Endodermal cell (in vitro differentiated cells): Measurements from ENCODE around the gene TMEM86B. TPM values are rescaled to one million over a fixed set of nuclear protein-coding genes. Genes with fewer than 3 reads are reported as not detected.

Experiments used
- DNase-seq: peaks from one replicate; pipeline ENCODE4 v3.0.0-alpha.2; 2017
- H3K27ac ChIP-seq: 2 replicates; pipeline ENCODE4 v1.5.1; 2013; ENCODE audit warnings: mild to moderate bottlenecking, low read depth, low read length, moderate library complexity
- H3K27me3 ChIP-seq: 2 replicates; pipeline ENCODE4 v1.6.1; 2013; ENCODE audit warnings: mild to moderate bottlenecking, low read length, moderate library complexity; ENCODE audit not compliant: insufficient read depth, control insufficient read depth, poor library complexity, severe bottlenecking
- H3K36me3 ChIP-seq: 2 replicates; pipeline ENCODE4 v1.7.0; 2013; ENCODE audit warnings: mild to moderate bottlenecking, low read length, moderate library complexity; ENCODE audit not compliant: control insufficient read depth, insufficient read depth
- H3K4me1 ChIP-seq: one replicate; pipeline ENCODE4 v1.7.0; 2013; ENCODE audit warnings: low read length; ENCODE audit not compliant: control insufficient read depth, insufficient read depth
- H3K4me3 ChIP-seq: 2 replicates; pipeline ENCODE4 v1.5.1; 2013; ENCODE audit warnings: mild to moderate bottlenecking, low read length, moderate library complexity
- H3K9ac ChIP-seq: 2 replicates; pipeline ENCODE4 v1.6.1; 2013; ENCODE audit warnings: mild to moderate bottlenecking, low read length, moderate library complexity; ENCODE audit not compliant: poor library complexity, severe bottlenecking; ENCODE audit errors: extremely low read depth
- H3K9me3 ChIP-seq: 2 replicates; pipeline ENCODE4 v1.6.1; 2013; ENCODE audit warnings: mild to moderate bottlenecking, low read length, moderate library complexity; ENCODE audit not compliant: control insufficient read depth
- H3K27ac Mint-ChIP-seq: 2 replicates; pipeline ENCODE4 v1.8.0; 2020; ENCODE audit warnings: mixed read lengths
- H3K27me3 Mint-ChIP-seq: 2 replicates; pipeline ENCODE4 v1.8.0; 2021; ENCODE audit warnings: mild to moderate bottlenecking, mixed read lengths; ENCODE audit not compliant: insufficient read depth
- H3K36me3 Mint-ChIP-seq: 2 replicates; pipeline ENCODE4 v1.8.0; 2020; ENCODE audit warnings: low read depth, mixed read lengths
- H3K4me1 Mint-ChIP-seq: 2 replicates; pipeline ENCODE4 v1.8.0; 2020; ENCODE audit warnings: mixed read lengths
- H3K4me3 Mint-ChIP-seq: 2 replicates; pipeline ENCODE4 v1.8.0; 2020; ENCODE audit warnings: mild to moderate bottlenecking, moderate library complexity, mixed read lengths
- H3K9me3 Mint-ChIP-seq: 2 replicates; pipeline ENCODE4 v1.8.0; 2020; ENCODE audit warnings: mild to moderate bottlenecking, mixed read lengths
- WGBS, 2 experiments: methylation state at CpG; one replicate each; pipeline versions ENCODE4 v1.1.5 to v1.1.7; 2013; ENCODE audit warnings: missing lambda C conversion rate in 2 of 2, mixed read lengths in 1 of 2; ENCODE audit not compliant: insufficient coverage in 1 of 2, insufficient read length in 1 of 2; 5-methylcytosine and 5-hydroxymethylcytosine counted together
- total RNA-seq, 2 donors: library from RNA; stranded (reverse); fragmentation: NEBNext Ultra II Directional in 1 of 2; extraction: Animal tissue kit (Norgen Biotek cat#: 25700) in 1 of 2; gene quantifications; 2 replicates in 1 of 2; 3 replicates in 1 of 2; pipeline ENCODE4 v1.2.1, GENCODE V29; 2021
- TF ChIP-seq, protein P1 (sequence below): fragments of 200-600 bp; sonication (generic); conservative IDR thresholded peaks from 2 replicates; pipeline ENCODE4 v1.5.0; 2021; ENCODE audit warnings: antibody characterized with exemption, mild to moderate bottlenecking

Gene TMEM86B
- total RNA-seq, 2 donors from 2014 or later = 2.9 to 5.9 TPM

- H3K4me3 Mint-ChIP-seq = no peak overlapping the region
- H3K4me3 ChIP-seq = no peak overlapping the region
- 79 to 81% methylated on average over 14 of the region's 15 CpGs for WGBS, 2 experiments
- peaks cover 44% of the 10 kb centered on the region for H3K27me3 Mint-ChIP-seq
- H3K27ac ChIP-seq = no peak overlapping the region
- no peaks in the 10 kb centered on the region for H3K4me1 ChIP-seq
- no peaks in the 10 kb centered on the region for H3K9me3 ChIP-seq
- H3K9ac ChIP-seq = no peak overlapping the region
- H3K27me3 ChIP-seq = no peaks in the 10 kb centered on the region
- TF ChIP-seq, protein P1, sequence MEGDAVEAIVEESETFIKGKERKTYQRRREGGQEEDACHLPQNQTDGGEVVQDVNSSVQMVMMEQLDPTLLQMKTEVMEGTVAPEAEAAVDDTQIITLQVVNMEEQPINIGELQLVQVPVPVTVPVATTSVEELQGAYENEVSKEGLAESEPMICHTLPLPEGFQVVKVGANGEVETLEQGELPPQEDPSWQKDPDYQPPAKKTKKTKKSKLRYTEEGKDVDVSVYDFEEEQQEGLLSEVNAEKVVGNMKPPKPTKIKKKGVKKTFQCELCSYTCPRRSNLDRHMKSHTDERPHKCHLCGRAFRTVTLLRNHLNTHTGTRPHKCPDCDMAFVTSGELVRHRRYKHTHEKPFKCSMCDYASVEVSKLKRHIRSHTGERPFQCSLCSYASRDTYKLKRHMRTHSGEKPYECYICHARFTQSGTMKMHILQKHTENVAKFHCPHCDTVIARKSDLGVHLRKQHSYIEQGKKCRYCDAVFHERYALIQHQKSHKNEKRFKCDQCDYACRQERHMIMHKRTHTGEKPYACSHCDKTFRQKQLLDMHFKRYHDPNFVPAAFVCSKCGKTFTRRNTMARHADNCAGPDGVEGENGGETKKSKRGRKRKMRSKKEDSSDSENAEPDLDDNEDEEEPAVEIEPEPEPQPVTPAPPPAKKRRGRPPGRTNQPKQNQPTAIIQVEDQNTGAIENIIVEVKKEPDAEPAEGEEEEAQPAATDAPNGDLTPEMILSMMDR = no peak
- H3K36me3 Mint-ChIP-seq = no peaks in the 10 kb centered on the region
- H3K9me3 Mint-ChIP-seq = no peaks in the 10 kb centered on the region
- DNase-seq = no peak
- no peaks in the 10 kb centered on the region for H3K36me3 ChIP-seq
- no peak overlapping the region for H3K27ac Mint-ChIP-seq
- no peaks in the 10 kb centered on the region for H3K4me1 Mint-ChIP-seq
These were observed 39.1 kb downstream of the TMEM86B start for GRCh38 chr19:55189403-55189835.

GRCh38 chr19:55188625-55189024, 39.9 kb downstream of the TMEM86B start:
- Histone ChIP-seq H3K36me3 (no peaks in the 10 kb centered on the region), H3K27me3 (no peaks in the 10 kb centered on the region), H3K4me3 (no peak overlapping the region), H3K27ac (no peak overlapping the region), H3K9ac (no peak overlapping the region), H3K9me3 (no peaks in the 10 kb centered on the region), H3K4me1 (no peaks in the 10 kb centered on the region)
- Mint-ChIP-seq H3K27ac (no peak overlapping the region), H3K27me3 (peaks cover 42% of the 10 kb centered on the region), H3K4me3 (no peak overlapping the region), H3K9me3 (no peaks in the 10 kb centered on the region), H3K36me3 (no peaks in the 10 kb centered on the region), H3K4me1 (no peaks in the 10 kb centered on the region)
- 61 to 85% methylated on average over 4 to 8 of the region's 8 CpGs for whole genome bisulfite sequencing, 2 experiments
- DNase-seq = no peak
- TF ChIP-seq, protein P1 = no peak

DNA sequence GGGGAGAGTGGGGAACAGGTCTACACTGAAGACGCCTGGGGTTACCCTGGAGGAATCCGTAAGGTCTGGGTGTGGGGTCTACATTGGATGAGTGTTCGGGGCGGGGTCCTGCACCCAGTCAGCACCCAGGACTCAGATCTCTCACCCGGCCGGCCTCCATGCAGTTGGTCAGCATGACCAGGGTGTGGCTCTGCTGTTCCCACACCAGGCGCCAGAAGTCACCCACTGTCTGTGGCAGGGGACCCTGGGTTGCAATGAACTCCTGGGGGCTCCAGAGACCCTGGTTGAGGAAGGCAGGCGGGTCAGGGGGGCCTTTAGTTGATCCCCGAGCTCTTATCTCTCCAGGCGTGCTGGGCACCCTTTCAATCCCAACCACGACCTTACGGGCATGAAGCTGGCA, 42.5 kb downstream of the TMEM86B start:
- Histone ChIP-seq H3K9me3 (no peaks in the 10 kb centered on the region), H3K27me3 (peaks cover 17% of the 10 kb centered on the region), H3K27ac (no peak overlapping the region), H3K4me1 (no peaks in the 10 kb centered on the region), H3K36me3 (no peaks in the 10 kb centered on the region), H3K9ac (no peak overlapping the region), H3K4me3 (no peak overlapping the region)
- H3K36me3 Mint-ChIP-seq = no peaks in the 10 kb centered on the region
- DNase-seq = no peak
- H3K27me3 Mint-ChIP-seq = peaks cover 56% of the 10 kb centered on the region
- no peaks in the 10 kb centered on the region for H3K9me3 Mint-ChIP-seq
- no peak overlapping the region for H3K4me3 Mint-ChIP-seq
- TF ChIP-seq, protein P1 = no peak
- no peaks in the 10 kb centered on the region for H3K4me1 Mint-ChIP-seq
- 85 to 89% methylated on average over 12 of the region's 12 CpGs for WGBS, 2 experiments
- no peak overlapping the region for H3K27ac Mint-ChIP-seq
